BLaER1 (cell line): ENCODE measurements around the gene SPDYE3.
"Not testable (repeated sequence)": the region's sequence is repeated elsewhere in the genome, so short reads cannot be mapped to it uniquely, and the experiment has no call there.

Experiments used
- H3K27ac ChIP-seq: shearing (Covaris generic); formaldehyde crosslinking; 2 replicates; pipeline ENCODE4 v1.8.1; 2022
- H3K27me3 ChIP-seq: shearing (Covaris generic); formaldehyde crosslinking; 2 replicates; pipeline ENCODE4 v1.8.1; 2022
- H3K36me3 ChIP-seq: shearing (Covaris generic); formaldehyde crosslinking; 2 replicates; pipeline ENCODE4 v1.8.1; 2022
- H3K4me1 ChIP-seq: shearing (Covaris generic); formaldehyde crosslinking; 2 replicates; pipeline ENCODE4 v1.8.1; 2022
- H3K4me2 ChIP-seq: shearing (Covaris generic); formaldehyde crosslinking; 2 replicates; pipeline ENCODE4 v1.8.1; 2022
- H3K4me3 ChIP-seq: shearing (Covaris generic); formaldehyde crosslinking; 2 replicates; pipeline ENCODE4 v1.8.1; 2022
- H3K9ac ChIP-seq: shearing (Covaris generic); formaldehyde crosslinking; 2 replicates; pipeline ENCODE4 v1.8.1; 2022
- H3K9me3 ChIP-seq: shearing (Covaris generic); formaldehyde crosslinking; 2 replicates; pipeline ENCODE4 v1.8.1; 2022
- H4K20me1 ChIP-seq: shearing (Covaris generic); formaldehyde crosslinking; 2 replicates; pipeline ENCODE4 v1.8.1; 2022
- Cebpa-rat ChIP-seq: shearing (Covaris generic); IDR thresholded peaks from 2 replicates; pipeline ENCODE4 v1.8.1; 2022

SPDYE3 gene

GRCh38 chr7:100358027-100358856 lies 50.7 kb downstream of the SPDYE3 start, which contains the start of gene PILRB:
TSS of gene PILRB (plus strand) at chr7:100358117. CDS start at chr7:100358303, 186 bp downstream.
- H3K36me3 ChIP-seq: peaks cover 100% of the 10 kb centered on the region
- H3K27me3 ChIP-seq: no peaks in the 10 kb centered on the region
- H3K4me3 ChIP-seq: no peak within 1 kb of the TSS
- no peak within 1 kb of the TSS for H3K4me2 ChIP-seq
- peaks cover 45% of the 10 kb centered on the region for H4K20me1 ChIP-seq
- H3K27ac ChIP-seq: 0 out of 2 replicates have a peak within 1 kb of the TSS, but pooled peaks have one; percentile 13
- H3K9me3 ChIP-seq: no peaks in the 10 kb centered on the region
- peaks cover 4% of the 10 kb centered on the region; the same call in 1 of the 2 replicates for H3K4me1 ChIP-seq
- no peak for TF ChIP-seq Cebpa-rat
- peak within 1 kb of the TSS; percentile 29; the same call in 1 of the 2 replicates for H3K9ac ChIP-seq

- Histone ChIP-seq H3K4me1 (peaks cover 3% of the 10 kb centered on the region; the same call in 1 of the 2 replicates), H3K4me2 (no peak overlapping the region), H3K27me3 (no peaks in the 10 kb centered on the region), H3K36me3 (peaks cover 100% of the 10 kb centered on the region), H3K9ac (no peak overlapping the region), H3K27ac (no peak overlapping the region), H4K20me1 (peaks cover 39% of the 10 kb centered on the region), H3K9me3 (no peaks in the 10 kb centered on the region), H3K4me3 (no peak overlapping the region)
- no peak for TF ChIP-seq Cebpa-rat
Observed at GRCh38 chr7:100358857-100359212, 51.3 kb downstream of the SPDYE3 start.

GRCh38 chr7:100360135-100360854 lies 52.8 kb downstream of the SPDYE3 start:
- no peak for TF ChIP-seq Cebpa-rat
- Histone ChIP-seq H3K27me3 (no peaks in the 10 kb centered on the region), H3K9me3 (no peaks in the 10 kb centered on the region), H3K4me2 (no peak overlapping the region), H4K20me1 (peaks cover 25% of the 10 kb centered on the region), H3K4me3 (no peak overlapping the region), H3K9ac (no peak overlapping the region), H3K4me1 (peaks cover 17% of the 10 kb centered on the region), H3K27ac (no peak overlapping the region), H3K36me3 (peaks cover 100% of the 10 kb centered on the region)

- H3K4me1 ChIP-seq: peaks cover 45% of the 10 kb centered on the region
- no peak for TF ChIP-seq Cebpa-rat
- H3K9ac ChIP-seq: no peak overlapping the region
- peaks cover 31% of the 10 kb centered on the region for H4K20me1 ChIP-seq
- H3K27me3 ChIP-seq: no peaks in the 10 kb centered on the region
- peaks cover 73% of the 10 kb centered on the region for H3K36me3 ChIP-seq
- H3K4me2 ChIP-seq: no peak overlapping the region
- H3K9me3 ChIP-seq: no peaks in the 10 kb centered on the region
- no peak overlapping the region for H3K27ac ChIP-seq
- no peak overlapping the region for H3K4me3 ChIP-seq
Observed at GRCh38 chr7:100363098-100363497, 55.6 kb downstream of the SPDYE3 start.

GRCh38 chr7:100363797-100364196 lies 56.3 kb downstream of the SPDYE3 start:
- not testable (repeated sequence) for H3K9ac ChIP-seq, H3K9me3 ChIP-seq, H3K27ac ChIP-seq, H3K4me3 ChIP-seq, H3K27me3 ChIP-seq
- H4K20me1 ChIP-seq: peaks cover 34% of the 10 kb centered on the region
- peak overlapping the region; percentile 94; the same call in 1 of the 2 replicates for H3K4me2 ChIP-seq
- H3K4me1 ChIP-seq: peaks cover 52% of the 10 kb centered on the region
- H3K36me3 ChIP-seq: peaks cover 66% of the 10 kb centered on the region

GRCh38 chr7:100364480-100364879 lies 57.0 kb downstream of the SPDYE3 start:
- no peaks in the 10 kb centered on the region for H3K9me3 ChIP-seq
- H4K20me1 ChIP-seq: peaks cover 36% of the 10 kb centered on the region
- no peak for TF ChIP-seq Cebpa-rat
- H3K36me3 ChIP-seq: peaks cover 60% of the 10 kb centered on the region
- peak overlapping the region; percentile 94 for H3K4me2 ChIP-seq
- H3K4me3 ChIP-seq: no peak overlapping the region
- H3K9ac ChIP-seq: no peak overlapping the region
- peaks cover 59% of the 10 kb centered on the region for H3K4me1 ChIP-seq
- H3K27ac ChIP-seq: no peak overlapping the region
- no peaks in the 10 kb centered on the region for H3K27me3 ChIP-seq

- Histone ChIP-seq H3K4me2 (peak overlapping the region; percentile 94), H3K27ac (peak overlapping the region; percentile 70), H3K9ac (peak overlapping the region; percentile 56; the same call in 1 of the 2 replicates), H3K36me3 (peaks cover 45% of the 10 kb centered on the region), H3K4me1 (peaks cover 73% of the 10 kb centered on the region), H3K4me3 (peak overlapping the region; percentile 32; the same call in 1 of the 2 replicates), H4K20me1 (peaks cover 36% of the 10 kb centered on the region)
- not testable (repeated sequence) for H3K27me3 ChIP-seq, H3K9me3 ChIP-seq
Observed at GRCh38 chr7:100365998-100366367, 58.5 kb downstream of the SPDYE3 start.

- peak overlapping the region; percentile 94 for H3K4me2 ChIP-seq
- H3K36me3 ChIP-seq: peaks cover 38% of the 10 kb centered on the region
- H3K27ac ChIP-seq: peak overlapping the region; percentile 77
- peak overlapping the region; percentile 32; the same call in 1 of the 2 replicates for H3K4me3 ChIP-seq
- peaks cover 78% of the 10 kb centered on the region for H3K4me1 ChIP-seq
- peaks cover 36% of the 10 kb centered on the region for H4K20me1 ChIP-seq
- H3K9me3 ChIP-seq: no peaks in the 10 kb centered on the region
- no peak for TF ChIP-seq Cebpa-rat
- H3K9ac ChIP-seq: peak overlapping the region; percentile 56
- no peaks in the 10 kb centered on the region for H3K27me3 ChIP-seq
Observed at GRCh38 chr7:100366411-100367250, 59.1 kb downstream of the SPDYE3 start.

GRCh38 chr7:100367251-100367620 lies 59.7 kb downstream of the SPDYE3 start:
- H3K9ac ChIP-seq: peak overlapping the region; percentile 28; the same call in 1 of the 2 replicates
- no peak for TF ChIP-seq Cebpa-rat
- H4K20me1 ChIP-seq: peaks cover 36% of the 10 kb centered on the region
- no peaks in the 10 kb centered on the region for H3K27me3 ChIP-seq
- H3K36me3 ChIP-seq: peaks cover 32% of the 10 kb centered on the region
- H3K9me3 ChIP-seq: no peaks in the 10 kb centered on the region
- H3K27ac ChIP-seq: peak overlapping the region; percentile 77
- H3K4me2 ChIP-seq: peak overlapping the region; percentile 94
- peaks cover 84% of the 10 kb centered on the region for H3K4me1 ChIP-seq
- no peak overlapping the region for H3K4me3 ChIP-seq
